Measurements from ENCODE around the gene KCTD7. TPM values are rescaled to one million over a fixed set of nuclear protein-coding genes. Genes with fewer than 3 reads are reported as not detected.

The KCTD7 gene
- total RNA-seq, 1 donor from 2014 or later, result 14.6 TPM

GRCh38 chr7:66657798-66658197 is 29.1 kb downstream of the KCTD7 start:
- Mint-ChIP-seq H3K9me3 (ENCODE audit: unreplicated experiment) (no peaks in the 10 kb centered on the region), H3K4me1 (ENCODE audit: unreplicated experiment) (peaks cover 6% of the 10 kb centered on the region)

GRCh38 chr7:66662646-66663264 is 34.1 kb downstream of the KCTD7 start:
- TF ChIP-seq CTCF (IDR thresholded peaks at IDR 0.05; ENCODE audit: unreplicated experiment), result no peak
- DNase-seq (ENCODE audit: low spot score), result no peak
- no peak overlapping the region for H3K27ac Mint-ChIP-seq (ENCODE audit: unreplicated experiment)
- H3K36me3 Mint-ChIP-seq (ENCODE audit: low read depth, unreplicated experiment), result peaks cover 13% of the 10 kb centered on the region
- peak overlapping the region; percentile 62 for H3K4me3 Mint-ChIP-seq (ENCODE audit: unreplicated experiment)
- no peaks in the 10 kb centered on the region for H3K4me1 Mint-ChIP-seq (ENCODE audit: unreplicated experiment)
- H3K27me3 Mint-ChIP-seq (ENCODE audit: unreplicated experiment), result peaks cover 1% of the 10 kb centered on the region
- H3K9me3 Mint-ChIP-seq (ENCODE audit: unreplicated experiment), result no peaks in the 10 kb centered on the region

More at GRCh38 chr7:66657798-66658197, 29.1 kb downstream of the KCTD7 start:
- Mint-ChIP-seq H3K27me3 (ENCODE audit: unreplicated experiment) (peaks cover 17% of the 10 kb centered on the region), H3K27ac (ENCODE audit: unreplicated experiment) (no peak overlapping the region), H3K4me3 (ENCODE audit: unreplicated experiment) (no peak overlapping the region), H3K36me3 (ENCODE audit: low read depth, unreplicated experiment) (peaks cover 9% of the 10 kb centered on the region)
- TF ChIP-seq CTCF (IDR thresholded peaks at IDR 0.05; ENCODE audit: unreplicated experiment), result no peak
- DNase-seq (ENCODE audit: low spot score), result no peak

GRCh38 chr7:66664590-66665293 is 36.1 kb downstream of the KCTD7 start:
- Mint-ChIP-seq H3K27ac (ENCODE audit: unreplicated experiment) (no peak overlapping the region), H3K9me3 (ENCODE audit: unreplicated experiment) (no peaks in the 10 kb centered on the region), H3K4me1 (ENCODE audit: unreplicated experiment) (no peaks in the 10 kb centered on the region), H3K4me3 (ENCODE audit: unreplicated experiment) (no peak overlapping the region), H3K36me3 (ENCODE audit: low read depth, unreplicated experiment) (peaks cover 15% of the 10 kb centered on the region), H3K27me3 (ENCODE audit: unreplicated experiment) (peaks cover 1% of the 10 kb centered on the region)
- DNase-seq (ENCODE audit: low spot score), result no peak
- no peak for TF ChIP-seq CTCF (IDR thresholded peaks at IDR 0.05; ENCODE audit: unreplicated experiment)

GRCh38 chr7:66666313-66666952 is 37.8 kb downstream of the KCTD7 start:
- no peak overlapping the region for H3K27ac Mint-ChIP-seq (ENCODE audit: unreplicated experiment)

More at GRCh38 chr7:66666313-66666952, 37.8 kb downstream of the KCTD7 start:
- Mint-ChIP-seq H3K27me3 (ENCODE audit: unreplicated experiment) (peaks cover 1% of the 10 kb centered on the region), H3K9me3 (ENCODE audit: unreplicated experiment) (no peaks in the 10 kb centered on the region), H3K4me3 (ENCODE audit: unreplicated experiment) (no peak overlapping the region), H3K36me3 (ENCODE audit: low read depth, unreplicated experiment) (peaks cover 19% of the 10 kb centered on the region), H3K4me1 (ENCODE audit: unreplicated experiment) (no peaks in the 10 kb centered on the region)
- TF ChIP-seq CTCF (IDR thresholded peaks at IDR 0.05; ENCODE audit: unreplicated experiment), result no peak
- DNase-seq (ENCODE audit: low spot score), result no peak

Measured in endothelial cell (in vitro differentiated cells).